Measurements from ENCODE around the gene NF2.

NF2 gene

DNA sequence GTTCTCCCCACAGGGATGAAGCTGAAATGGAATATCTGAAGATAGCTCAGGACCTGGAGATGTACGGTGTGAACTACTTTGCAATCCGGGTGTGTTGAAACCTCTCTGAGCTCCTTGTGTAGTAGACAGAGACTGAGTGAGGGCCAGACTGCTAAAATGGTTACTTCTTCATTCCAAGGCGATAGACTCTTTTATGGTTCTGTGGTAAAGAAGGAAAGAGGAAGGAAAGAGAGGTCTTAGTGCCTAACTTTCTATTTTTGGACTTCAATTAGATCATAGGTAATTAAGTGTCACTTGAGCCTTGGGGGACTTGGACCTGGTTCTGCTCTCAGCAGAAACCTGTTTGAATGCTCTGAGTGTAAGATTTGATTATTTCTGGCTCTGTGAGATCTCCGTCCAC is 54.7 kb downstream of the NF2 start:
- Histone ChIP-seq H3K4ac (ENCODE audit: low read depth in 1 of 2, low read length in 2 of 2) (no peak overlapping the region), H3K79me1 (replicated peaks; ENCODE audit: low read length, poor library complexity, severe bottlenecking) (peaks cover 22% of the 10 kb centered on the region), H2AFZ (ENCODE audit: low read depth, low read length) (no peak overlapping the region), H3K4me3 (ENCODE audit: insufficient read depth in 1 of 2, low read depth in 1 of 2, low read length in 2 of 2) (no peak overlapping the region), H3K27me3 (ENCODE audit: control insufficient read depth in 1 of 2, insufficient read depth in 1 of 2, low read length in 2 of 2) (no peaks in the 10 kb centered on the region), H3K36me3 (ENCODE audit: control insufficient read depth in 1 of 2, insufficient read depth in 2 of 2, low read depth in 1 of 2, low read length in 2 of 2) (peaks cover 42 to 68% of the 10 kb centered on the region in 2 experiments), H2BK15ac (ENCODE audit: low read depth, poor library complexity, severe bottlenecking) (no peak overlapping the region), H2BK5ac (ENCODE audit: low read depth, low read length, poor library complexity, severe bottlenecking) (no peak overlapping the region), H3K27ac (ENCODE audit: low read length, poor library complexity, severe bottlenecking) (no peak overlapping the region), H2BK120ac (ENCODE audit: low read depth, low read length) (no peak overlapping the region), H3K4me1 (ENCODE audit: control insufficient read depth, insufficient read depth, low read depth, low read length) (peaks cover 10% of the 10 kb centered on the region), H3K18ac (ENCODE audit: low read depth in 1 of 2, low read length in 2 of 2) (no peak overlapping the region), H3K23ac (ENCODE audit: low read length in 2 of 2) (no peak overlapping the region), H3K4me2 (ENCODE audit: low read length, poor library complexity, severe bottlenecking) (no peak overlapping the region), H2BK12ac (ENCODE audit: low read length in 2 of 2) (no peak overlapping the region), H3K9ac (ENCODE audit: low read length) (no peak overlapping the region), H3K14ac (ENCODE audit: low read length in 2 of 2) (no peak overlapping the region), H2AK5ac (ENCODE audit: low read length, severe bottlenecking) (no peak overlapping the region), H3K9me3 (ENCODE audit: control insufficient read depth, low read length) (no peaks in the 10 kb centered on the region), H4K91ac (ENCODE audit: low read length) (no peak overlapping the region), H4K8ac (ENCODE audit: low read length) (no peak overlapping the region)
- WGBS, result 93% methylated on average over 3 of the region's 4 CpGs
- DNase-seq, result no peak

GRCh38 chr22:29660021-29660420 is 56.6 kb downstream of the NF2 start:
- no peak overlapping the region for H3K27ac ChIP-seq (ENCODE audit: low read length, poor library complexity, severe bottlenecking)
- no peak overlapping the region for H3K18ac ChIP-seq (ENCODE audit: low read depth in 1 of 2, low read length in 2 of 2)
- H3K23ac ChIP-seq (ENCODE audit: low read length in 2 of 2), result no peak overlapping the region
- peak overlapping the region; percentile 47 for H4K91ac ChIP-seq (ENCODE audit: low read length)
- H3K4me3 ChIP-seq (ENCODE audit: insufficient read depth in 1 of 2, low read depth in 1 of 2, low read length in 2 of 2), result no peak overlapping the region
- H2BK15ac ChIP-seq (ENCODE audit: low read depth, poor library complexity, severe bottlenecking), result no peak overlapping the region
- H3K27me3 ChIP-seq (ENCODE audit: control insufficient read depth in 1 of 2, insufficient read depth in 1 of 2, low read length in 2 of 2), result no peaks in the 10 kb centered on the region
- no peak overlapping the region for H3K4ac ChIP-seq (ENCODE audit: low read depth in 1 of 2, low read length in 2 of 2)
- H2BK120ac ChIP-seq (ENCODE audit: low read depth, low read length), result no peak overlapping the region
- no peak overlapping the region for H2BK5ac ChIP-seq (ENCODE audit: low read depth, low read length, poor library complexity, severe bottlenecking)
- no peak overlapping the region for H2BK12ac ChIP-seq (ENCODE audit: low read length in 2 of 2)
- DNase-seq, result no peak
- no peaks in the 10 kb centered on the region for H3K9me3 ChIP-seq (ENCODE audit: control insufficient read depth, low read length)
- H2AFZ ChIP-seq (ENCODE audit: low read depth, low read length), result no peak overlapping the region
- 97% methylated on average over 6 of the region's 11 CpGs for WGBS
- H3K4me1 ChIP-seq (ENCODE audit: control insufficient read depth, insufficient read depth, low read depth, low read length), result peaks cover 18% of the 10 kb centered on the region
- H2AK5ac ChIP-seq (ENCODE audit: low read length, severe bottlenecking), result no peak overlapping the region
- H3K36me3 ChIP-seq (ENCODE audit: control insufficient read depth in 1 of 2, insufficient read depth in 2 of 2, low read depth in 1 of 2, low read length in 2 of 2), result peaks cover 45 to 78% of the 10 kb centered on the region in 2 experiments
- H3K9ac ChIP-seq (ENCODE audit: low read length), result no peak overlapping the region
- H3K14ac ChIP-seq (ENCODE audit: low read length in 2 of 2), result no peak overlapping the region
- H3K79me1 ChIP-seq (replicated peaks; ENCODE audit: low read length, poor library complexity, severe bottlenecking), result peaks cover 20% of the 10 kb centered on the region
- H4K8ac ChIP-seq (ENCODE audit: low read length), result no peak overlapping the region
- H3K4me2 ChIP-seq (ENCODE audit: low read length, poor library complexity, severe bottlenecking), result no peak overlapping the region

- no peak overlapping the region for H4K8ac ChIP-seq (ENCODE audit: low read length)
- peak overlapping the region; percentile 61 for H3K9ac ChIP-seq (ENCODE audit: low read length)
- H3K9me3 ChIP-seq (ENCODE audit: control insufficient read depth, low read length), result no peaks in the 10 kb centered on the region
- no peaks in the 10 kb centered on the region for H3K27me3 ChIP-seq (ENCODE audit: control insufficient read depth in 1 of 2, insufficient read depth in 1 of 2, low read length in 2 of 2)
- H3K36me3 ChIP-seq (ENCODE audit: control insufficient read depth in 1 of 2, insufficient read depth in 2 of 2, low read depth in 1 of 2, low read length in 2 of 2), result peaks cover 38 to 77% of the 10 kb centered on the region in 2 experiments
- H2BK15ac ChIP-seq (ENCODE audit: low read depth, poor library complexity, severe bottlenecking), result no peak overlapping the region
- H3K4me1 ChIP-seq (ENCODE audit: control insufficient read depth, insufficient read depth, low read depth, low read length), result peaks cover 23% of the 10 kb centered on the region
- H3K4me3 ChIP-seq (ENCODE audit: insufficient read depth in 1 of 2, low read depth in 1 of 2, low read length in 2 of 2), result no peak overlapping the region
- no peak overlapping the region for H3K23ac ChIP-seq (ENCODE audit: low read length in 2 of 2)
- no peak overlapping the region for H2AK5ac ChIP-seq (ENCODE audit: low read length, severe bottlenecking)
- H2AFZ ChIP-seq (ENCODE audit: low read depth, low read length), result no peak overlapping the region
- H3K14ac ChIP-seq (ENCODE audit: low read length in 2 of 2), result no peak overlapping the region
- no peak overlapping the region for H2BK120ac ChIP-seq (ENCODE audit: low read depth, low read length)
- peaks cover 14% of the 10 kb centered on the region for H3K79me1 ChIP-seq (replicated peaks; ENCODE audit: low read length, poor library complexity, severe bottlenecking)
- H3K4ac ChIP-seq (ENCODE audit: low read depth in 1 of 2, low read length in 2 of 2), result no peak overlapping the region
- no peak overlapping the region for H2BK12ac ChIP-seq (ENCODE audit: low read length in 2 of 2)
- 100% methylated on average over 1 of the region's 2 CpGs for WGBS
- no peak overlapping the region for H3K4me2 ChIP-seq (ENCODE audit: low read length, poor library complexity, severe bottlenecking)
- H3K18ac ChIP-seq (ENCODE audit: low read depth in 1 of 2, low read length in 2 of 2), result no peak overlapping the region
- H3K27ac ChIP-seq (ENCODE audit: low read length, poor library complexity, severe bottlenecking), result no peak overlapping the region
- H4K91ac ChIP-seq (ENCODE audit: low read length), result no peak overlapping the region
- DNase-seq, result no peak
- H2BK5ac ChIP-seq (ENCODE audit: low read depth, low read length, poor library complexity, severe bottlenecking), result no peak overlapping the region
Observed at GRCh38 chr22:29661336-29661735, 57.9 kb downstream of the NF2 start.

DNA sequence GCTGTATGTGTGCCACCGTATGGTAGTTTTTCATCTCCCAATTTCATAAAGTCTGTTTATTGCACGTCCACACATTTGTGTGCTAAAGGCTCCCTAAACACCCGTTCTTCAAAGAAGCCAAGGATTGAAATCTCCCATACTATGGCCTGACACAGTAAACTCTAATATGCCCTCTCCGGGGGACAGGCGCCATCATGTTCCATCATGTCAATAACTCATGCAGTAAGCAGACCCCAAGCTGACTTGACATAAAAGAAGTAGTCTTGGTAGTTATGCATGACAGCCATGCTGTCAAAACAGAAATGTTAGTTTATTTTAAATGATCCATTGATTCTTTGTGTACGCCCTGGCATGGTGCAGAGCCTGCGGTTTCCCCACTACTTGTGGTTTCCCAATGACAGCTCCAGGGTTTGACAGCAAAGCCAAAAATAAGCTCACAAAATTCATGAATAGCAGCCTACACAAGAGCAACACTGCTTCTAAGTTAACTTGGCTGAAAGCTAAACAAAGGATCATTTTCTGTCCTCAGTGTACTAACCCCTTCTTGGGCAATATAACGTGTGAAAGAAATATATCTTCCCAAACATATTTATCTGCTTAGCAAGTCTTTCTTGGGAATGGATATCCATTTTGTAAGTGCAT is 59.9 kb downstream of the NF2 start:
- Histone ChIP-seq H3K79me1 (replicated peaks; ENCODE audit: low read length, poor library complexity, severe bottlenecking) (peaks cover 20% of the 10 kb centered on the region), H3K4me2 (ENCODE audit: low read length, poor library complexity, severe bottlenecking) (no peak overlapping the region), H3K27ac (ENCODE audit: low read length, poor library complexity, severe bottlenecking) (peak overlapping the region; percentile 86), H2AFZ (ENCODE audit: low read depth, low read length) (no peak overlapping the region), H3K9me3 (ENCODE audit: control insufficient read depth, low read length) (no peaks in the 10 kb centered on the region), H3K36me3 (ENCODE audit: control insufficient read depth in 1 of 2, insufficient read depth in 2 of 2, low read depth in 1 of 2, low read length in 2 of 2) (peaks cover 43 to 74% of the 10 kb centered on the region in 2 experiments), H2BK15ac (ENCODE audit: low read depth, poor library complexity, severe bottlenecking) (no peak overlapping the region), H3K27me3 (ENCODE audit: control insufficient read depth in 1 of 2, insufficient read depth in 1 of 2, low read length in 2 of 2) (no peaks in the 10 kb centered on the region), H3K4me3 (ENCODE audit: insufficient read depth in 1 of 2, low read depth in 1 of 2, low read length in 2 of 2) (no peak overlapping the region), H4K91ac (ENCODE audit: low read length) (no peak overlapping the region), H3K4me1 (ENCODE audit: control insufficient read depth, insufficient read depth, low read depth, low read length) (peaks cover 20% of the 10 kb centered on the region), H2BK120ac (ENCODE audit: low read depth, low read length) (no peak overlapping the region), H3K14ac (ENCODE audit: low read length in 2 of 2) (no peak overlapping the region), H2AK5ac (ENCODE audit: low read length, severe bottlenecking) (peak overlapping the region; percentile 51), H3K4ac (ENCODE audit: low read depth in 1 of 2, low read length in 2 of 2) (no peak overlapping the region), H3K23ac (ENCODE audit: low read length in 2 of 2) (no peak overlapping the region), H3K9ac (ENCODE audit: low read length) (no peak overlapping the region), H3K18ac (ENCODE audit: low read depth in 1 of 2, low read length in 2 of 2) (no peak overlapping the region), H4K8ac (ENCODE audit: low read length) (no peak overlapping the region), H2BK5ac (ENCODE audit: low read depth, low read length, poor library complexity, severe bottlenecking) (peak overlapping the region; percentile 44), H2BK12ac (ENCODE audit: low read length in 2 of 2) (no peak overlapping the region)
- WGBS, result 97% methylated on average over 7 of the region's 8 CpGs
- peak; percentile 17 for DNase-seq

All from mesenchymal stem cell (in vitro differentiated cells and primary cell).